Bronchial epithelial cell (primary cell): ENCODE measurements around the gene SLC37A1. TPM values are rescaled to one million over a fixed set of nuclear protein-coding genes. Genes with fewer than 3 reads are reported as not detected.

ENCODE experiments used
- DNase-seq: peaks from one replicate; pipeline ENCODE4 v3.0.0-alpha.2; 2010; ENCODE audit warnings: low read depth
- FAIRE-seq: peaks from 2 replicates; lab custom pipeline; 2011; peaks lifted over from hg19 to GRCh38; lab: Jason Lieb, UNC
- H3K27me3 ChIP-seq: 2 replicates; pipeline ENCODE4 v1.5.1; 2011; ENCODE audit warnings: low read length; ENCODE audit not compliant: control insufficient read depth, insufficient read depth
- H3K36me3 ChIP-seq: 2 replicates; pipeline ENCODE4 v1.5.1; 2011; ENCODE audit warnings: low read length; ENCODE audit not compliant: control insufficient read depth, insufficient read depth
- H3K4me3 ChIP-seq: 2 replicates; pipeline ENCODE4 v1.5.1; 2011; ENCODE audit warnings: mild to moderate bottlenecking, low read depth, low read length, control low read depth
- CTCF ChIP-seq: IDR thresholded peaks from 2 replicates; pipeline ENCODE4 v1.5.1; 2011; ENCODE audit warnings: mild to moderate bottlenecking, moderate library complexity, low read length, control low read depth, inconsistent platforms; ENCODE audit not compliant: insufficient read depth, severe bottlenecking
- total RNA-seq: library from RNA; depleted of rRNA; stranded (reverse); fragments of >200 nt; gene quantifications from 2 replicates; pipeline ENCODE4 v1.2.1, GENCODE V29; 2014

The SLC37A1 gene
- total RNA-seq, 1 donor from 2014 or later: 7.1 TPM

GRCh38 chr21:42581993-42582786 lies 68.5 kb downstream of the SLC37A1 start:
- DNase-seq: no peak
- Histone ChIP-seq H3K4me3 (no peak overlapping the region), H3K27me3 (no peaks in the 10 kb centered on the region), H3K36me3 (no peaks in the 10 kb centered on the region)
- FAIRE-seq: no peak
- no peak for TF ChIP-seq CTCF

GRCh38 chr21:42582787-42583476 lies 69.3 kb downstream of the SLC37A1 start:
- DNase-seq: no peak
- TF ChIP-seq CTCF: no peak
- FAIRE-seq: no peak

GRCh38 chr21:42583477-42584295 lies 70.0 kb downstream of the SLC37A1 start:
- no peaks in the 10 kb centered on the region for H3K36me3 ChIP-seq
- FAIRE-seq (no peak), DNase-seq (no peak)
- H3K27me3 ChIP-seq: no peaks in the 10 kb centered on the region
- no peak overlapping the region for H3K4me3 ChIP-seq
- TF ChIP-seq CTCF: no peak

More at GRCh38 chr21:42582787-42583476, 69.3 kb downstream of the SLC37A1 start:
- H3K4me3 ChIP-seq: no peak overlapping the region
- no peaks in the 10 kb centered on the region for H3K27me3 ChIP-seq
- no peaks in the 10 kb centered on the region for H3K36me3 ChIP-seq

GRCh38 chr21:42584296-42584641 lies 70.6 kb downstream of the SLC37A1 start:
- Histone ChIP-seq H3K36me3 (no peaks in the 10 kb centered on the region), H3K4me3 (no peak overlapping the region), H3K27me3 (no peaks in the 10 kb centered on the region)
- FAIRE-seq (no peak), DNase-seq (no peak)
- TF ChIP-seq CTCF: no peak

GRCh38 chr21:42585881-42586280 lies 72.2 kb downstream of the SLC37A1 start:
- Histone ChIP-seq H3K4me3 (no peak overlapping the region), H3K36me3 (no peaks in the 10 kb centered on the region), H3K27me3 (no peaks in the 10 kb centered on the region)
- FAIRE-seq (no peak), DNase-seq (no peak)
- TF ChIP-seq CTCF: no peak
